ENCODE data around the gene ARRDC3.
"Not testable (repeated sequence)": the region's sequence is repeated elsewhere in the genome, so short reads cannot be mapped to it uniquely, and the experiment has no call there.

ARRDC3 gene

GRCh38 chr5:91329283-91329682 is 53.8 kb downstream of the ARRDC3 start:
- no peak for TF ChIP-seq CTCF (conservative IDR thresholded peaks at IDR 0.05; ENCODE audit: low read depth, low read length)
- DNase-seq (ENCODE audit: low read depth): no peak

GRCh38 chr5:91328743-91329142 is 54.4 kb downstream of the ARRDC3 start:
- no peak overlapping the region for H3K4me3 ChIP-seq (ENCODE audit: low read length)
- no peak for DNase-seq (ENCODE audit: low read depth)
- no peak for TF ChIP-seq CTCF (conservative IDR thresholded peaks at IDR 0.05; ENCODE audit: low read depth, low read length)

More at GRCh38 chr5:91329283-91329682, 53.8 kb downstream of the ARRDC3 start:
- no peak overlapping the region for H3K4me3 ChIP-seq (ENCODE audit: low read length)

GRCh38 chr5:91322981-91323380 is 60.1 kb downstream of the ARRDC3 start:
- H3K4me3 ChIP-seq (ENCODE audit: low read length); DNase-seq (ENCODE audit: low read depth): not testable (repeated sequence)

GRCh38 chr5:91319667-91320066 is 63.5 kb downstream of the ARRDC3 start:
- no peak for TF ChIP-seq CTCF (conservative IDR thresholded peaks at IDR 0.05; ENCODE audit: low read depth, low read length)
- no peak overlapping the region for H3K4me3 ChIP-seq (ENCODE audit: low read length)
- no peak for DNase-seq (ENCODE audit: low read depth)

GRCh38 chr5:91318724-91319123 is 64.4 kb downstream of the ARRDC3 start:
- H3K4me3 ChIP-seq (ENCODE audit: low read length): no peak overlapping the region
- TF ChIP-seq CTCF (conservative IDR thresholded peaks at IDR 0.05; ENCODE audit: low read depth, low read length): no peak
- DNase-seq (ENCODE audit: low read depth): no peak

Data from retinal pigment epithelial cell (primary cell).